Fibroblast of lung (primary cell): ENCODE data around the gene ACOT8. TPM values are rescaled to one million over a fixed set of nuclear protein-coding genes. Genes with fewer than 3 reads are reported as not detected.

ENCODE experiments used
- DNase-seq, 2 donors: peaks; one replicate each; pipeline versions ENCODE4 v3.0.0 to v3.0.0-alpha.2; 2010; ENCODE audit warnings: low read depth in 2 of 2
- H2AFZ ChIP-seq: 2 replicates; pipeline ENCODE4 v1.5.1; 2012; ENCODE audit warnings: low read length, control low read depth, inconsistent platforms
- H3K27ac ChIP-seq: 2 replicates; pipeline ENCODE4 v1.5.1; 2011; ENCODE audit warnings: low read length, control low read depth; ENCODE audit not compliant: insufficient read depth
- H3K27me3 ChIP-seq: 2 replicates; pipeline ENCODE4 v1.5.1; 2011; ENCODE audit warnings: mild to moderate bottlenecking, low read length; ENCODE audit not compliant: control insufficient read depth, insufficient read depth
- H3K36me3 ChIP-seq: 2 replicates; pipeline ENCODE4 v1.5.1; 2011; ENCODE audit warnings: low read length; ENCODE audit not compliant: control insufficient read depth, insufficient read depth
- H3K4me1 ChIP-seq: 2 replicates; pipeline ENCODE4 v1.5.1; 2011; ENCODE audit warnings: low read length; ENCODE audit not compliant: control insufficient read depth, insufficient read depth; ENCODE audit errors: extremely low read depth
- H3K4me2 ChIP-seq: 2 replicates; pipeline ENCODE4 v1.5.1; 2011; ENCODE audit warnings: low read length, control low read depth; ENCODE audit not compliant: insufficient read depth; ENCODE audit errors: extremely low read depth
- H3K4me3 ChIP-seq, 4 experiments: fragments of 200-600 bp in 1 of 4; sonication (generic) in 1 of 4; replicated peaks in 1 of 4; 2 replicates each; pipeline ENCODE4 v1.5.1; 2011 to 2016; ENCODE audit warnings: low read length in 4 of 4, low read depth in 3 of 4, mild to moderate bottlenecking in 3 of 4, control low read depth in 2 of 4, inconsistent platforms in 1 of 4, mixed read lengths in 1 of 4; ENCODE audit not compliant: insufficient read depth in 1 of 4; ENCODE audit errors: control extremely low read depth in 1 of 4
- H3K79me2 ChIP-seq: 2 replicates; pipeline ENCODE4 v1.5.1; 2012; ENCODE audit warnings: mild to moderate bottlenecking, low read length, inconsistent platforms; ENCODE audit not compliant: control insufficient read depth, insufficient read depth
- H3K9ac ChIP-seq: 2 replicates; pipeline ENCODE4 v1.5.1; 2011; ENCODE audit warnings: mild to moderate bottlenecking, low read length, control low read depth; ENCODE audit not compliant: insufficient read depth
- H3K9me3 ChIP-seq: 2 replicates; pipeline ENCODE4 v1.5.1; 2012; ENCODE audit warnings: low read depth, low read length; ENCODE audit not compliant: control insufficient read depth, insufficient read depth
- H4K20me1 ChIP-seq: 2 replicates; pipeline ENCODE4 v1.5.1; 2011; ENCODE audit warnings: low read length; ENCODE audit not compliant: control insufficient read depth, insufficient read depth; ENCODE audit errors: extremely low read depth
- CTCF ChIP-seq, 2 donors: IDR thresholded peaks in 1 of 2; conservative IDR thresholded peaks in 1 of 2; 1 replicate in 1 of 2; 2 replicates in 1 of 2; pipeline ENCODE4 v1.5.1; 2011 to 2012; ENCODE audit warnings: low read length in 2 of 2, control low read depth in 1 of 2, inconsistent platforms in 1 of 2, low read depth in 1 of 2, mild to moderate bottlenecking in 1 of 2
- EZH2 ChIP-seq: IDR thresholded peaks from 2 replicates; pipeline ENCODE4 v1.5.1; 2012; ENCODE audit warnings: low read length, control low read depth, mild to moderate bottlenecking; ENCODE audit errors: missing control alignments
- polyA plus RNA-seq, 2 donors: library from polyadenylated mRNA; depleted of rRNA in 1 of 2; stranded (reverse) in 1 of 2; unstranded in 1 of 2; fragments of >200 nt; gene quantifications; 2 replicates each; pipeline ENCODE4 v1.2.1, GENCODE V29; 2011 to 2012; ENCODE audit warnings: missing spikeins in 1 of 2
- total RNA-seq: library from RNA; depleted of rRNA; stranded (reverse); fragments of >200 nt; gene quantifications from 2 replicates; pipeline ENCODE4 v1.2.1, GENCODE V29; 2014

ACOT8 gene
- total and polyA plus RNA-seq, 2 donors (not counting 1 experiment from before 2014, with no cell fraction given): 18.0 to 44.4 TPM

GRCh38 chr20:45899046-45899835 is 42.0 kb upstream of the ACOT8 start:
- DNase-seq: no peak
- TF ChIP-seq EZH2 (no peak), CTCF (conservative IDR thresholded peaks at IDR 0.05 in 1 of 2, IDR thresholded peaks at IDR 0.05 in 1 of 2; ENCODE audit: low read depth in 1 of 2, low read length in 2 of 2) (no peak)
- peaks cover 24% of the 10 kb centered on the region for H3K36me3 ChIP-seq
- H3K27ac ChIP-seq: no peak overlapping the region
- H3K9me3 ChIP-seq: no peaks in the 10 kb centered on the region
- H4K20me1 ChIP-seq: no peaks in the 10 kb centered on the region
- no peak overlapping the region for H3K9ac ChIP-seq
- H3K4me1 ChIP-seq: no peaks in the 10 kb centered on the region
- H3K27me3 ChIP-seq: no peaks in the 10 kb centered on the region
- H3K79me2 ChIP-seq: no peaks in the 10 kb centered on the region
- no peak overlapping the region for H3K4me3 ChIP-seq
- H3K4me2 ChIP-seq: no peak overlapping the region
- no peak overlapping the region for H2AFZ ChIP-seq

- Histone ChIP-seq H3K79me2 (no peaks in the 10 kb centered on the region), H3K36me3 (peaks cover 27% of the 10 kb centered on the region), H3K4me2 (no peak overlapping the region), H3K9me3 (no peaks in the 10 kb centered on the region), H3K9ac (no peak overlapping the region), H3K27ac (no peak overlapping the region), H4K20me1 (no peaks in the 10 kb centered on the region), H3K4me1 (no peaks in the 10 kb centered on the region), H3K4me3 (no peak overlapping the region), H2AFZ (no peak overlapping the region), H3K27me3 (no peaks in the 10 kb centered on the region)
- no peak for TF ChIP-seq CTCF (conservative IDR thresholded peaks at IDR 0.05 in 1 of 2, IDR thresholded peaks at IDR 0.05 in 1 of 2; ENCODE audit: low read depth in 1 of 2, low read length in 2 of 2)
- TF ChIP-seq EZH2: no peak
- DNase-seq: no peak
These were observed 41.1 kb upstream of the ACOT8 start for GRCh38 chr20:45898285-45898684.

- peaks cover 2% of the 10 kb centered on the region for H3K79me2 ChIP-seq
- H3K36me3 ChIP-seq: peaks cover 30% of the 10 kb centered on the region
- no peaks in the 10 kb centered on the region for H3K9me3 ChIP-seq
- no peak overlapping the region for H3K9ac ChIP-seq
- no peaks in the 10 kb centered on the region for H4K20me1 ChIP-seq
- H3K4me2 ChIP-seq: no peak overlapping the region
- no peak for DNase-seq
- TF ChIP-seq CTCF (conservative IDR thresholded peaks at IDR 0.05 in 1 of 2, IDR thresholded peaks at IDR 0.05 in 1 of 2; ENCODE audit: low read depth in 1 of 2, low read length in 2 of 2) (no peak), EZH2 (no peak)
- peaks cover 4% of the 10 kb centered on the region for H3K4me1 ChIP-seq
- H3K27ac ChIP-seq: no peak overlapping the region
- no peak overlapping the region for H2AFZ ChIP-seq
- H3K27me3 ChIP-seq: no peaks in the 10 kb centered on the region
- no peak overlapping the region for H3K4me3 ChIP-seq
These were observed 40.5 kb upstream of the ACOT8 start for GRCh38 chr20:45897692-45898091.
